ENCODE data around the gene VWA3B. TPM values are rescaled to one million over a fixed set of nuclear protein-coding genes. Genes with fewer than 3 reads are reported as not detected.

Gene VWA3B
- total and polyA plus RNA-seq, 2 donors from 2014 or later: 0.35 TPM; not detected in 1

DNA sequence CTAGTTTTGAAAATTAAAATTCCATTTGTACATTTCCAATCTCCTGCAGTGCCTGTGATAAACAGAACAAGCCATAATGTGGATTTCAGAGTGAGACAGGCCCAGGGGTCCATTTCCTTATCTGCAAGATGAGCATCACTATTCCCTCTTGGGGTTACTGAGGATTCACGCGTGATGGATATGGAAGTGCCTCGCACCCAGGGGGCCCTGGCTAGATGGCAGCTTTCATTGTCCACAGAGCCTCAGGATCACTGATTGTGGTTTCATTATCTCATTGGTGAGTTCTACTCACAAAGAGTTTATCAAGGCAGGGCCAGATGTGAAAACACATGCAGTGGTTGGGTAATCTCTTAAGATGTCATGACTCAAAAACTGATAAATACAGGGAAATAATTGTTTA is 270.9 kb downstream of the VWA3B start:
- Histone ChIP-seq H3K9ac (ENCODE audit: low read length in 3 of 3) (no peak overlapping the region), H3K9me3 (ENCODE audit: control insufficient read depth in 2 of 3, insufficient read depth in 1 of 3, low read length in 3 of 3) (peaks cover 0 to 5% (median 0%) of the 10 kb centered on the region in 3 donors), H3K27me3 (ENCODE audit: control insufficient read depth, insufficient read depth, low read length) (no peaks in the 10 kb centered on the region), H3K27ac (ENCODE audit: low read depth in 2 of 2, low read length in 2 of 2) (no peak overlapping the region), H3K4me3 (ENCODE audit: low read length in 3 of 3) (no peak overlapping the region), H3K4me1 (ENCODE audit: control insufficient read depth in 2 of 3, insufficient read depth in 2 of 3, low read depth in 1 of 3, low read length in 3 of 3) (no peaks in the 10 kb centered on the region), H3K36me3 (ENCODE audit: control insufficient read depth in 2 of 3, insufficient read depth in 3 of 3, low read length in 3 of 3) (no peaks in the 10 kb centered on the region)
- intact Hi-C loops (cut with DNase I): no loop called here
- TF ChIP-seq, protein P1, sequence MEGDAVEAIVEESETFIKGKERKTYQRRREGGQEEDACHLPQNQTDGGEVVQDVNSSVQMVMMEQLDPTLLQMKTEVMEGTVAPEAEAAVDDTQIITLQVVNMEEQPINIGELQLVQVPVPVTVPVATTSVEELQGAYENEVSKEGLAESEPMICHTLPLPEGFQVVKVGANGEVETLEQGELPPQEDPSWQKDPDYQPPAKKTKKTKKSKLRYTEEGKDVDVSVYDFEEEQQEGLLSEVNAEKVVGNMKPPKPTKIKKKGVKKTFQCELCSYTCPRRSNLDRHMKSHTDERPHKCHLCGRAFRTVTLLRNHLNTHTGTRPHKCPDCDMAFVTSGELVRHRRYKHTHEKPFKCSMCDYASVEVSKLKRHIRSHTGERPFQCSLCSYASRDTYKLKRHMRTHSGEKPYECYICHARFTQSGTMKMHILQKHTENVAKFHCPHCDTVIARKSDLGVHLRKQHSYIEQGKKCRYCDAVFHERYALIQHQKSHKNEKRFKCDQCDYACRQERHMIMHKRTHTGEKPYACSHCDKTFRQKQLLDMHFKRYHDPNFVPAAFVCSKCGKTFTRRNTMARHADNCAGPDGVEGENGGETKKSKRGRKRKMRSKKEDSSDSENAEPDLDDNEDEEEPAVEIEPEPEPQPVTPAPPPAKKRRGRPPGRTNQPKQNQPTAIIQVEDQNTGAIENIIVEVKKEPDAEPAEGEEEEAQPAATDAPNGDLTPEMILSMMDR (IDR thresholded peaks at IDR 0.05; ENCODE audit: borderline replicate concordance, extremely low read depth, insufficient read depth): no peak
- FAIRE-seq (no peak), DNase-seq (no peak)

GRCh38 chr2:98359986-98360385 is 273.0 kb downstream of the VWA3B start:
- Histone ChIP-seq H3K9me3 (ENCODE audit: control insufficient read depth in 2 of 3, insufficient read depth in 1 of 3, low read length in 3 of 3) (peaks cover 0 to 4% (median 0%) of the 10 kb centered on the region in 3 donors), H3K4me1 (ENCODE audit: control insufficient read depth in 2 of 3, insufficient read depth in 2 of 3, low read depth in 1 of 3, low read length in 3 of 3) (no peaks in the 10 kb centered on the region), H3K27me3 (ENCODE audit: control insufficient read depth, insufficient read depth, low read length) (no peaks in the 10 kb centered on the region), H3K36me3 (ENCODE audit: control insufficient read depth in 2 of 3, insufficient read depth in 3 of 3, low read length in 3 of 3) (no peaks in the 10 kb centered on the region), H3K4me3 (ENCODE audit: low read length in 3 of 3) (no peak overlapping the region), H3K9ac (ENCODE audit: low read length in 3 of 3) (no peak overlapping the region), H3K27ac (ENCODE audit: low read depth in 2 of 2, low read length in 2 of 2) (no peak overlapping the region)
- FAIRE-seq (no peak), DNase-seq (no peak)
- intact Hi-C loops (cut with DNase I): no loop called here
- TF ChIP-seq, protein P1 (IDR thresholded peaks at IDR 0.05; ENCODE audit: borderline replicate concordance, extremely low read depth, insufficient read depth): no peak

Other genes with a start within 250 kb of the VWA3B start
- 38.4 TPM for gene TMEM131, start 91.2 kb upstream of the VWA3B start, total RNA-seq
- gene TMEM131, start 91.2 kb upstream of the VWA3B start, polyA plus RNA-seq (ENCODE audit: insufficient read depth, low read depth, low replicate concordance): 8.0 TPM

Data from kidney (tissue), 14 donors.